Body of pancreas (tissue), 4 donors: Measurements from ENCODE around the gene ID2.

Experiments
- CTCF ChIP-seq, 7 experiments: fragments of 450-650 bp in 4 of 7; fragments of 200-600 bp in 3 of 7; sonication (generic) in 3 of 7; IDR thresholded peaks; one replicate each; pipeline ENCODE4 v1.5.1; 2016 to 2019; ENCODE audit warnings: antibody characterized with exemption in 7 of 7
- POLR2A ChIP-seq, 3 donors: fragments of 450-650 bp; IDR thresholded peaks; one replicate each; pipeline ENCODE4 v1.6.1; 2016; ENCODE audit warnings: antibody characterized with exemption in 3 of 3, mild to moderate bottlenecking in 2 of 3

DNA sequence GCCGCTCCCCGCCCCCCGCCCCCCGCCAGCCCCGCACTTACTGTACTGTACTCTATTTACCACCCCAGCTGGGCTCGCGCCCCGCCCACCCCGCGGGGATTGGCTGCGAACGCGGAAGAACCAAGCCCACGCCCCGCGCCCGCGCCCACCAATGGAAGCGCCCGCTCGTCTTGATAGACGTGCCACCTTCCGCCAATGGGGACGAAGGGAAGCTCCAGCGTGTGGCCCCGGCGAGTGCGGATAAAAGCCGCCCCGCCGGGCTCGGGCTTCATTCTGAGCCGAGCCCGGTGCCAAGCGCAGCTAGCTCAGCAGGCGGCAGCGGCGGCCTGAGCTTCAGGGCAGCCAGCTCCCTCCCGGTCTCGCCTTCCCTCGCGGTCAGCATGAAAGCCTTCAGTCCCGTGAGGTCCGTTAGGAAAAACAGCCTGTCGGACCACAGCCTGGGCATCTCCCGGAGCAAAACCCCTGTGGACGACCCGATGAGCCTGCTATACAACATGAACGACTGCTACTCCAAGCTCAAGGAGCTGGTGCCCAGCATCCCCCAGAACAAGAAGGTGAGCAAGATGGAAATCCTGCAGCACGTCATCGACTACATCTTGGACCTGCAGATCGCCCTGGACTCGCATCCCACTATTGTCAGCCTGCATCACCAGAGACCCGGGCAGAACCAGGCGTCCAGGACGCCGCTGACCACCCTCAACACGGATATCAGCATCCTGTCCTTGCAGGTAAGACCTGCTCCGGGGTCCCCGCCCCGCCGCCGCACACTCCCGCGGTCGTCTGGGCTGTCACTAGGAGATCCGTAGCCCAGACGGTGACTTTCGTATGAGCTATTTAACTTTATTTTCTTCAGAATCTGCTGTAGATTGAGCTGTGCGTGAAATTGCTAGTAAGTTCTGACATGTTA lies at the start of gene ID2:
- peak in 1 of 7 experiments; percentile 22 for TF ChIP-seq CTCF (IDR thresholded peaks at IDR 0.05)
- TF ChIP-seq POLR2A (IDR thresholded peaks at IDR 0.05), result peak; percentile 99 to 100 (median 100)
